Stimulated activated memory B cell treated with anti-CD40 and anti-IgM and Interleukin-4, amounts not matched to agents 10 μg/mL and 1 μg/mL and 100 μg/mL, for 72 hours (primary cell): Measurements from ENCODE around the gene CFAP92.
A peak's percentile ranks its signal among the peaks of the same experiment; 100 is the strongest.

ENCODE experiments used
- ATAC-seq: fragments of 150-1000 bp; cut with Tn5 transposase; 2 replicates; pipeline ENCODE4 v1.10.0; 2021
- H3K27ac Mint-ChIP-seq: one replicate; pipeline ENCODE4 v1.8.0; 2022; ENCODE audit warnings: mild to moderate bottlenecking, mixed read lengths
- H3K27me3 Mint-ChIP-seq: one replicate; pipeline ENCODE4 v1.8.0; 2022; ENCODE audit warnings: mixed read lengths
- H3K36me3 Mint-ChIP-seq: one replicate; pipeline ENCODE4 v1.8.0; 2022; ENCODE audit warnings: mixed read lengths
- H3K4me1 Mint-ChIP-seq: one replicate; pipeline ENCODE4 v1.8.0; 2022; ENCODE audit warnings: mixed read lengths
- H3K4me3 Mint-ChIP-seq: one replicate; pipeline ENCODE4 v1.8.0; 2022; ENCODE audit warnings: mild to moderate bottlenecking, moderate library complexity, mixed read lengths
- H3K9me3 Mint-ChIP-seq: one replicate; pipeline ENCODE4 v1.8.0; 2022; ENCODE audit warnings: mixed read lengths

Gene CFAP92, protein sequence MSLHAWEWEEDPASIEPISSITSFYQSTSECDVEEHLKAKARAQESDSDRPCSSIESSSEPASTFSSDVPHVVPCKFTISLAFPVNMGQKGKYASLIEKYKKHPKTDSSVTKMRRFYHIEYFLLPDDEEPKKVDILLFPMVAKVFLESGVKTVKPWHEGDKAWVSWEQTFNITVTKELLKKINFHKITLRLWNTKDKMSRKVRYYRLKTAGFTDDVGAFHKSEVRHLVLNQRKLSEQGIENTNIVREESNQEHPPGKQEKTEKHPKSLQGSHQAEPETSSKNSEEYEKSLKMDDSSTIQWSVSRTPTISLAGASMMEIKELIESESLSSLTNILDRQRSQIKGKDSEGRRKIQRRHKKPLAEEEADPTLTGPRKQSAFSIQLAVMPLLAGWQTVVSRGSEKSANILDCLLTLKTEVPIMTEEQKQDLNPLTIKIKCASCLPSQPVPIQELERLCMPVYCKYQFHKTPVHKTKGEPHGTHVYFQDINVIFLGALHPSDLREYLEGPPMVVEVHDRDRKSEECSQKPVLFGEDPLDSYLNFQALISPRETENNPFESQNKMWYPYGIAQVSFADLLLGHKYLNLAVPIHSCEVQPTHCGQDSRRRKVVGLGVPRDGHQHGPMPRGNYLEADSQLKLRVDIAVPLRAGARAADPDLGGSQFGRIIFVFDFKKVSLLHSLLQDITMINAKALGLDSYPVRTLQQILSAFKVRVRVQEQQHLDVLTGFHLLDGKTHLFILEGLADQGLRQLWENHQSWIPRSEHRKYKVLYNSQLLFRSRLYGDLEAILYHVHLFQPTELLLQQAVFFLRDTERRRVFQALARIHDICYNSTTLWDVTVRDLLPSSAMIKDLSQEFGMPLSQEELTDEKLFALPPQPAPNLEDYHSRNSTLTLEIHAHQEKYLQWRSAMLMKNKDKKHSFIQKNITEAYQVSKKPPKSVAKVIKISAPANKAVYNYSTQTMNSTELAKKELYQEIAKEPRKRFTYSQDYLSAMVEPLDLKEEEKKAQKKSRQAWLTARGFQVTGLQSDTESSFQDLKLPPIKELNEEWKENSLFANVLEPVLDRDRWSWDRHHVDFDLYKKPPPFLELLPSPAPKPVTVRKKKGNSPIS

DNA sequence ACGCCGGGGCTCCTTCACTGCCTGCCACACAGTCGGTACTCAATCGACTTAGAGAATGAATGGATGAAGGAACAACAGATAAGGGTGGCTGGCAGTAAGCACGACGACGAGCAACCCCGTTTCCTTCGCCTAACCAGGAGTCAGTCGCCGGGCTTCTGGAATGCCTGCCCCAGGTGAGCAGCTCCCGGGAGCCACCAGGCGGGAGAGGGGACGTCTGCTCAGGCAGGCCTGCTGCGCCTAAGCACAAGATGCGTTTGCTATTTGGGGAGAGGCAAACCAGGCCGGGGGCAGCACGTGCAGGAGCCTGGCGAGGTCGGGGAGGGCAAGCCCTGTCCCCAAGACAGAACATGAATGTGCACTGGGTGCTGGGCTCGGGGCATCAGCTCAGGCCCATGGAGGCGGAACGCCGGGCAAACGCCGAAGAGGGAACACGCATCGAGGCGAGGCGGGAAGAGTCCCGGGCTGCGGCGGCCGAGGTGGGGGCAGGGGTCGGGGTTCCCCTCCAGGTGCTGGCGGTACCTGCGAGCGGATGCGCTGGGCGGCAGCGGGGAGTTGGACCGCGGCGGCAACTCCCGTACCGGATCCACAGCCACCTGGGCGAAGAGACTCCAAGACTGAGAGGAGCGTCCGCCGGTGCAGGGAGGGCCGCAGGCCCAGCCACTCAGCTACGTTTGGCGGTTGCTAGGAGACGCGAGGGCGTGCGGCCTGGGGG is at the start of gene CFAP92:
Gene CFAP92, minus strand, starts transcription at position 616 of the 712 bp plus-strand sequence. CDS start 772 bp downstream, outside the sequence.
- ATAC-seq = peak; percentile 98
- Mint-ChIP-seq H3K4me3 (peak within 1 kb of the TSS; percentile 79), H3K27me3 (peaks cover 20% of the 10 kb centered on the region), H3K4me1 (peaks cover 23% of the 10 kb centered on the region), H3K9me3 (no peaks in the 10 kb centered on the region), H3K36me3 (no peaks in the 10 kb centered on the region), H3K27ac (peak within 1 kb of the TSS; percentile 22)

DNA sequence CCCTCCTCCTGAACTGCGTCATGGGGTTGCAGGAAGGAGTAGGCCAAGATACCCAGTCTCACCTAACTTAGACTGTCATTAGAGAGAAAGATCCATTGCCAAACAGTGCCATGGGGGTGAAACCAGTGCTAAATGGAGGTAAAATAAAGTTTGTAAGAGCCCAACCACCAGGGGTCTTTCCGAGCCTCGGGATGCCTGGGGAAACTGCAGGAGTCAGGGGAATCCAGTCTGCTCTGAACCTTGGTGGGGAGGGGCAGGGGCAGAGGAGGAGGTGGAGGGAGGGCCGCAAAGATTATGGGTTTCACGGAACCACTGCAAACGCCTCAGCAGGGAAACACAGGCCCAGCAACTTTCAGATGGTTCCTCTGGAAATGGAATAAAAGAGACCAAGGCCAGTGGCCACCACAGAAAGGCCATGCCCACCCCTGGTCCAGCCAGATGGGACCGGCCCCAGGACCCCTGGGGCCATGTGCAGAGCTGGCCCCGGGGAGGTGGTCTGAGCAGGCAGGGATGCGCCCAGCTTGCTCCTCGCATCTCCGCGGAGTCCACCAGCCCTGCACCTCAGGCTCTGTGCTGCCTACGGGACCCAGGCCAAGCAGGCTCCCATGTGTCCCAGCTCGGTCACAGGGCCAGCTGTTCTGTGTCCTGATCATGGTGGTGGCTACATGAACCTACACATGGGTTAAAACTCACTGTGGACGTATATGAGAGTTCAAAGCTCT is 46.9 kb upstream of the CFAP92 start:
- H3K36me3 Mint-ChIP-seq = peaks cover 15% of the 10 kb centered on the region
- peaks cover 85% of the 10 kb centered on the region for H3K27me3 Mint-ChIP-seq
- ATAC-seq = no peak
- no peak overlapping the region for H3K27ac Mint-ChIP-seq
- H3K4me3 Mint-ChIP-seq = no peak overlapping the region
- H3K9me3 Mint-ChIP-seq = peaks cover 10% of the 10 kb centered on the region
- H3K4me1 Mint-ChIP-seq = no peaks in the 10 kb centered on the region

DNA sequence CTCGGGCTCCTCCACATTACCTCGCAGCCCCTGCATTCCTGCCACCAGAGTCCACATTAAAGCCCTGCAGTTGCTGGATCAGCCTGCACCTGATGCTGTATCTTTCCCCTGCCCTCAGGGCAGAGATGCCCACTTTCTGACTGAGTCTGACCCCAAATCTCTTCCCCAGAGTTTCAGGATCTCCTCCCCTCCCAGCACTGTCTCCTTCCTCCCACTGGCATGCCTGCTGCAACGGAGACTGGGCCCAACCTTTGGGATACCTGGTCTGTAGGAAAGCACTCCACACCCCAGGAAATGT is 46.1 kb upstream of the CFAP92 start:
- Mint-ChIP-seq H3K4me1 (no peaks in the 10 kb centered on the region), H3K27ac (no peak overlapping the region), H3K36me3 (peaks cover 15% of the 10 kb centered on the region), H3K4me3 (no peak overlapping the region), H3K9me3 (peaks cover 10% of the 10 kb centered on the region), H3K27me3 (peaks cover 80% of the 10 kb centered on the region)
- ATAC-seq = no peak

DNA sequence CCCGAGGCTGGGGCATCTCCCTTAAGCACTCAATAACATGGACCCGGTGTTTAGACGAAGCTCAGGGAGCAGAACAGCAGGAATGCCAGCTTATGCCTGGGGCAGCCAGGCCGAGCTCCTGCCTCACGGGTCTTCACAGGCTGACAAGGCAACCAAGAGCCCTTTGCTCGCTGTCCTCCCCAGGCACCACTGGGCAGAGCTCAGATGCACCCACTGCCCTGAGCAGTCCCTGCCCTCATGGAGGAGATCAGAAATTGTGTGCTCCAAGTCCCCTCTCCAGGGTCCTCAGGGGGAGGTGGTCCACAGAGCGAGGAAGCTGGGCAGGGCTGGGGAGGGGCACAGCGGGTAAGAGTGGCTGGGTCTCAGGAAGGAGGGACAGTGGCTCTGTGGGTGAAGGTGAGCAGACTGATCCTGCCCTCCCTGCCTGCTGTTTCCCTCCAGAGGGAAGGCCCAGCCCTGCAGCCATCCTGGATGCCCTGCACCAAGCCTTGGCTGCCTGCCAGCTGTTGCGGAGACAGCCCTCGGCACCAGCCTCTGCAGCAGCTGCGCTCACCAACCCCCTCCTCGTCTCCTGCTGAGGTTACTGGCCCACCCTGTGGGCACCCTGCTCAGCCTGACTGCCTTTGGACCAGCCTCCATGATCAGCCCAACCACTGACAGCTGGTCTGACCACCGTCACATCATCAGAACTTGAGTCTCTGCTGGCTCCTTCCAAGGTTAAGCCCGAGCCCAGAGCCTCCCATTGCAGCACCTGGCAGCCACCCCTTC is 45.6 kb upstream of the CFAP92 start:
- Mint-ChIP-seq H3K4me1 (no peaks in the 10 kb centered on the region), H3K4me3 (no peak overlapping the region), H3K27me3 (peaks cover 75% of the 10 kb centered on the region), H3K27ac (no peak overlapping the region), H3K9me3 (peaks cover 10% of the 10 kb centered on the region), H3K36me3 (peaks cover 15% of the 10 kb centered on the region)
- ATAC-seq = no peak

DNA sequence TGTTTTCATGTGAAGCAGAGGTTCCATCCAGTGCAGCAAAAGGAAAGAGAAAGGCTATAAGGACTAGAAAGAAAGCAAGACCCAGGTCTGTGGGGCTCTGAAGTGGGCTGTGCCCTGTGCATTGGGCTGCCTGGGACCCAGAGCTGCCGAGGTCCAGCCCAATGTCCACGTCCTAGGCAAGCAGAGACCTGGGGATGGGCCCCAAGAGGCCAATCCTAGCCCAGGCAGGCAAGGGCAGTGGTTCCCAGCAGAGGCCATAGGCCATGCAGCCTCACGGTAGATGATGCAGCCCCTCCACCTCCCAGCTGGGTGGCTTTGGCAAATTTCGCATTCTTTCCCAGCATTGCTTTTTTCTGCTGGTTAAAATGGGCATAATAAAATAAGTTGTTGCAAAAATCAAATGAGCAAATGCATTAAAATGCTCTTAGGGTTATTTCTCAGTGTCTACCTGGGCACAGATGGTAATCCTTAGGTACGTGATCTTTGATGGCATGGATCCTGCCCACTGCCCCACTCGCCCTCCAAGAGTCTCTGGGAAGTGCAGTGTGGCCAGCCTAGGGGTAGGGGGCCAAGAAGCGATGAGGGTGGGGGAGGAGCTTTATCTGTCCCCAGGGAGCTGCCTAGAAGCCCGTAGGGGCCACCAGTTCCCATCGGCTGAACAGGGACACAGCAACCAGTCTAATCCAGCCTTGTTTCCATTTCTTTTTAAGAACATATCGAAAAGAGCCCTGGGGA is 44.4 kb upstream of the CFAP92 start:
- H3K9me3 Mint-ChIP-seq = peaks cover 8% of the 10 kb centered on the region
- ATAC-seq = no peak

DNA sequence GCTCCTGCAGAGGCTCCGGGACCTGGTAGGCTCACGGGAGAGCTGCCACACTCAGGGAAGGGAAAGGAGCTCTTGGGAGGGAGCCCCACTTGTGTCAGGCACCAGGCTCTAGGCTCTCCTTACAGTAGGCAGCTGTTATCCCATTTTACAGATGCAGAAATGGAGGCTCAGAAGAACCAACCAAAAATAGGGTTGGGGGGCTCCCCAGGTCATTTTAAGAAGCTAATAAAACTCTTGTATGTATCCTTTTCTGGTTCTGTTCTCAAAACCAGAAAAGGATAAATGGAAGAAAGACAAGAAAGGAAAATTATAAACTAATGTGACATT is 43.2 kb upstream of the CFAP92 start:
- Mint-ChIP-seq H3K9me3 (peaks cover under 1% of the 10 kb centered on the region), H3K27me3 (peaks cover 69% of the 10 kb centered on the region), H3K4me3 (no peak overlapping the region), H3K36me3 (peaks cover under 1% of the 10 kb centered on the region), H3K27ac (no peak overlapping the region), H3K4me1 (no peaks in the 10 kb centered on the region)
- ATAC-seq = no peak

More for the DNA sequence above, 44.4 kb upstream of the CFAP92 start:
- H3K4me1 Mint-ChIP-seq = no peaks in the 10 kb centered on the region
- peaks cover 10% of the 10 kb centered on the region for H3K36me3 Mint-ChIP-seq
- peaks cover 70% of the 10 kb centered on the region for H3K27me3 Mint-ChIP-seq
- H3K27ac Mint-ChIP-seq = no peak overlapping the region
- H3K4me3 Mint-ChIP-seq = no peak overlapping the region

DNA sequence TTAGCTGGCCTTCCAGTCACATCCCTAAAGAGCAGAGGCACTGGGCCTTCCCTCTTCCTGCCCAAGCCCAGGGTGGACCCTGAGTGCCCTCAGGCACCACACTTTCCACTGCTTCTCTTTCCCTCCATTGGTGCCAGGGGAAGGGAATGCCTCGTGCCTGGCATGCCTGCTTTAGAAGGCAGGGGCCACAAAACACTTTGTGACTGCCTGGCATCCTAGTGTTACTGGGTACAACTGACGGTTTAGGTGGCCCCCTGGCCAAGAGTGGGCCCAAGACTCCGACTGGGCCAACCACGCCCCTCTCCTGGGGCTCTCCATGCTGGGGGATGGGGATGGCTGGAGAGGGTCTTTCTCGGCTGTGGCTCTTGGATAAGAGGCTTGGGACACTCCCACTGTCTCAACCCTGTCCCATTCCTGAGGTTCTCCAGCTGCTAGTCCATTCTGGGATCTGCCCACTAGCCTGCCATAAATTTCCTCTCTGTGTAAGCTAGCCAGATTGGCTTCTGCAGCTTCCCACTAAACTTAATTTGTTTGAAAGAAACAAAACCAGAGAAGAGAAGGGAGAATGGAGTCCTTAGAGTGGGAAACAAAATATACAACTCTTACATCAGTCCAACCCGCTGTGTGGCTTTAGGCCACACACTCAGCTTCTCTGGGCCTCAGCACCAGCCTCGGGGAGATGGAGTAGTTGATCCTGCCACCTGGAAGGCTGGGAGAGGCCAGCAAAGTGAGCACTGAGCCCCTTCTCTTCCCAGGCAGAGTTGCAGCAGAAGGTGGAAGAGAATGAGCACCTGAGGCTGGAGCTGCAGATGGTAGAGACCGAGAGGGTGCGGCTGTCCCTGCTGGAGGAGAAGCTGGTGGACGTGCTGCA is 42.6 kb upstream of the CFAP92 start:
- no peaks in the 10 kb centered on the region for H3K9me3 Mint-ChIP-seq
- peaks cover 65% of the 10 kb centered on the region for H3K27me3 Mint-ChIP-seq
- no peak overlapping the region for H3K27ac Mint-ChIP-seq
- no peak overlapping the region for H3K4me3 Mint-ChIP-seq
- no peaks in the 10 kb centered on the region for H3K36me3 Mint-ChIP-seq
- ATAC-seq = no peak
- H3K4me1 Mint-ChIP-seq = no peaks in the 10 kb centered on the region

DNA sequence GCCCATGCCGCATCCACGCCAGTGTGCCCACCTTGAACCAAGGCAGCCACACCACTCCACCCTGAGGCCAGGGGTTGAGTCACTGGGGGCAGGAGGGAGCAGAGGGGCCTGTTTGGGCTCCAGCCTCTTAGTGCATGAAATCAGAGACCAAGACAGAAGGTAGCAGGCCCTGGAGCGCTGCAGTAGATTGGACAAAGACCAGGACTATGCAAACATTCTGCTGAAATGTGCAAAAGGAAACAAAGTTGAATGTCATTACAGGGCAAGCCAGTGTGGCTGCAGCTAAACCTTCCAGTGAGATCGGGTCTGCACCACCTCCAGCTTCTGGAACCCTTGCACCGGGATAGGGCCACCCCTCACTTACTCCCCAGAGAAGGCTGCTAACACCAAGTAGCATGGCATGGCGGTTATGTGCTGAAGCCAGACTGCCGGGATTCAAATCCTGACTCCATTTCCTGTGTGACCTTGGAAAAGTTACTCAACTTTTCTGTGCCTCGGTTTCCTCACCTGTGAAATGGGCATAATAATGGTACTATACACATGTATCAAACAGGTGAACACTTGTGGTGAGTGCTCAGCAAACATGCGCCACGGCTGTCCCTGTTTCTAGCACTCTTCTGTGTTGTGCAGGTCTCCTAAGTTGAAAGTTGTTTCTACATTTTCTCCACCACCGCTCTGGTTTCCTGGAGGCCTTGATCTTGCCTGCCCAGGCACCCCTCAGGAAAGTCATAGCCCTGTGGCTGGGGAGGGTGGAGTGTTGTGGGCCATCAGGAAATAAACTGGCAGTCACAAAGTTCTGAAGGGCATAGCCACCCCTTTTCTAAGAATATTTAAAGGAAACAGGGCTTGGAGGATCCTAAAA is 41.7 kb upstream of the CFAP92 start:
- no peaks in the 10 kb centered on the region for H3K9me3 Mint-ChIP-seq
- H3K4me3 Mint-ChIP-seq = no peak overlapping the region
- H3K4me1 Mint-ChIP-seq = no peaks in the 10 kb centered on the region
- no peak for ATAC-seq
- no peaks in the 10 kb centered on the region for H3K36me3 Mint-ChIP-seq
- H3K27me3 Mint-ChIP-seq = peaks cover 59% of the 10 kb centered on the region
- no peak overlapping the region for H3K27ac Mint-ChIP-seq

DNA sequence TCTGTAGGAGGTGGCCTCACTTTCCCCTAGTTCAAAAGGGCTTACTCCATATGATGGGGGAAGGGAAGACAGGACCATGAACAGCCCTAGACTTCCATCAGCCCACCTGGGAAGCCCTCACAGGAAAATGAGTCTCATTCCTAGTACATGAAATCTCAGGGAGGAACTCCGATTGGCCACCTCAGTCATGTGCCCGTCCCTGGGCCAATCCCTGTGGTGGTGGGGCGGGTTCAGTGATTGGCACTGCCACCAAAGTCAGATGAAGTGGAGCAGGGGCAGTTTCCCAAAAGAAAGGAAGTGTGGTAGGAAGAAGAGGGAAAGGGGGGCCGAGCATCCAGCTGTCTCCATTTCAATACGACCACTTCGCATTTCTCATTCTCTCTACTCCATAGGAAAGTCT is 40.8 kb upstream of the CFAP92 start:
- no peak for ATAC-seq
- H3K4me1 Mint-ChIP-seq = no peaks in the 10 kb centered on the region
- H3K27ac Mint-ChIP-seq = no peak overlapping the region
- H3K9me3 Mint-ChIP-seq = no peaks in the 10 kb centered on the region
- peaks cover 49% of the 10 kb centered on the region for H3K27me3 Mint-ChIP-seq
- H3K4me3 Mint-ChIP-seq = no peak overlapping the region
- H3K36me3 Mint-ChIP-seq = no peaks in the 10 kb centered on the region

DNA sequence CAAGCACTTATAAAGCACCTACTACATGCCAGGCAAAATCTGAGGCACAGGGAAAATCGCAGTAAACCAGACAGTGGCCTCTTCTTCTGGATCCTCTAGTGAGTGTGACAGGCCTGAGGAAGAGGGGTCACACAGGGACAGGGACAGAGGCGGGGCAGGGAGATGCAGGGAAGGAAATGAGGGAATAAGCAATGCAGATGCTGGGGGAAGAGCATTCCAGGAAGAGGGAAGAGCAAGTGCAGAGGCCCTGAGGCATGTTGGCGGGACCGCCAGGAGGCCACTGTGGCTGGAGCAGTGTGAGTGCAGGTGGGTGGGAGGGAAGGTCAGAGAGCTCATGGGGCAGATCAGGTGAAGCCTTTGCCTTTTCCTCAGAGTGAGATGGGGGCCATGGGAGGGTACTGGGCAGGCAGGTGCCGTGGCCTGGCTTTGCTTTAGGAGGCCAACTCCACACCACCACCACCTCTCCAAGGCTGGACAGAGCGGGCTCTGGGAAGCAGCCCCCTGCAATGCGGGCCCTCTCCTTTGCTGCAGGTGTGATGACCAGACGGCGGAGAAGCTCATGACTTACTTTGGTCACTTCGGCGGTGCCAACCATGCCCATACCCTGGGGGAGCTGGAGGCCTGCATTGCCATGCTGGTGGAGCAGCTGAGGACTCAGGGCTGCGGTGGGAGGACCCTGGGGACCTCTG is 39.9 kb upstream of the CFAP92 start:
- no peak for ATAC-seq
- no peak overlapping the region for H3K27ac Mint-ChIP-seq
- no peak overlapping the region for H3K4me3 Mint-ChIP-seq
- H3K36me3 Mint-ChIP-seq = no peaks in the 10 kb centered on the region
- H3K9me3 Mint-ChIP-seq = no peaks in the 10 kb centered on the region
- peaks cover 46% of the 10 kb centered on the region for H3K27me3 Mint-ChIP-seq
- no peaks in the 10 kb centered on the region for H3K4me1 Mint-ChIP-seq

DNA sequence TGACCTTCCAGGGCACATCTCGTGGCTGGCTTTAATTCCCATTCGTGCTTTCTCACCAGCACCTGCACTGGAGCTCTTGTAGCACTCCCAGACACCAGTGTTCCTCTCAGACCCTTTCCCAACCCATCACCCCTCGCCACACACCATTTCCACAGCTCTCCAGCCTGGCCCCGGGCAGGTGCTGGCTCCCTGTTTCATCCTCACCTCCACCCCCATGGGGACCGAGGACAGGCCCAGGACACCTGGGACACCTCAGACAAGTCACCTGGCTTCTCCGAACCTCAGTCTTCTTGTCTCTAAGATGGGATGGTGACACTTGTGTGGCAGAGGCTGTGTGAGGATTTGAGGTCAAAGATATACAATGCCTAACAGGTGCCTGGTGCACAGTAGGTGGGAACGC is 39.3 kb upstream of the CFAP92 start:
- no peak overlapping the region for H3K27ac Mint-ChIP-seq
- peaks cover 41% of the 10 kb centered on the region for H3K27me3 Mint-ChIP-seq
- no peaks in the 10 kb centered on the region for H3K4me1 Mint-ChIP-seq
- no peak overlapping the region for H3K4me3 Mint-ChIP-seq
- no peaks in the 10 kb centered on the region for H3K36me3 Mint-ChIP-seq
- no peaks in the 10 kb centered on the region for H3K9me3 Mint-ChIP-seq
- ATAC-seq = no peak

DNA sequence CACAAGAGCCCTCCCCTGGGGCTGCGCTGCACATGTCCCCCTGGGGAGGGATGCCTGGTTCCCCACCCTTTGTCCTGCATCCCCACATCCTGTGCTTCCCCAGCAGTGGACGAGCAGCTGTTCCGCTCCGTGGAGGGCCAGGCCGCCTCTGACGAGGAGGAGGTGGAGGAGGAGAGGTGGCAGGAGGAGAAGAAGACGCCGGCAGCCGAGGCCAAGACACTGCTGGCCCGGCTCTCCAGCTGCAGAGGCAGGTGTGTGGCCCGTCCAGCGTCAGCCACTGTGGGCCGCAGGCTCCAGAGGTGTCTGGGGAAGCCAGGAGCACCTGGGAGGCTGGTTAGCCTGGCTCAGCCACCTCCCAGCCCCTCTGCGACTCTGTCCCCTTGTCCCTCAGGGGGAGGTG is 38.8 kb upstream of the CFAP92 start:
- H3K27ac Mint-ChIP-seq = no peak overlapping the region
- no peak overlapping the region for H3K4me3 Mint-ChIP-seq
- ATAC-seq = no peak
- H3K9me3 Mint-ChIP-seq = no peaks in the 10 kb centered on the region
- H3K27me3 Mint-ChIP-seq = peaks cover 41% of the 10 kb centered on the region
- H3K36me3 Mint-ChIP-seq = no peaks in the 10 kb centered on the region
- H3K4me1 Mint-ChIP-seq = no peaks in the 10 kb centered on the region
